Breast epithelium (tissue), 4 donors: ENCODE results near the gene CYP46A1. TPM values are rescaled to one million over a fixed set of nuclear protein-coding genes. Genes with fewer than 3 reads are reported as not detected.
A peak's percentile ranks its signal among the peaks of the same experiment; 100 is the strongest.

Experiments used
- DNase-seq, 2 donors: peaks; one replicate each; pipeline ENCODE4 v3.0.0-alpha.2; 2019; ENCODE audit warnings: low spot score in 2 of 2
- H3K27ac ChIP-seq, 2 donors: fragments of 200-600 bp; sonication (generic) in 1 of 2; one replicate each; pipeline ENCODE4 v1.5.1; 2016 to 2019; ENCODE audit warnings: mild to moderate bottlenecking in 1 of 2
- H3K27me3 ChIP-seq, 2 donors: fragments of 200-600 bp; sonication (generic) in 1 of 2; one replicate each; pipeline versions ENCODE4 v1.5.1 to v1.6.0; 2017 to 2019; ENCODE audit warnings: control low read depth in 1 of 2, mild to moderate bottlenecking in 1 of 2
- H3K36me3 ChIP-seq: fragments of 200-600 bp; one replicate; pipeline ENCODE4 v1.5.1; 2019
- H3K4me1 ChIP-seq, 2 donors: fragments of 200-600 bp; sonication (generic); one replicate each; pipeline ENCODE4 v1.5.1; 2016 to 2019; ENCODE audit warnings: control low read depth in 1 of 2
- H3K4me3 ChIP-seq, 3 donors: fragments of 200-600 bp; sonication (generic); 1 replicate in 2 of 3; 2 replicates in 1 of 3; pipeline ENCODE4 v1.5.1; 2016 to 2019; ENCODE audit warnings: mild to moderate bottlenecking in 3 of 3, moderate library complexity in 2 of 3
- H3K9me3 ChIP-seq, 2 donors: fragments of 200-600 bp; sonication (generic) in 1 of 2; one replicate each; pipeline ENCODE4 v1.5.1; 2016 to 2019; ENCODE audit warnings: control low read depth in 1 of 2
- POLR2A ChIP-seq: fragments of 450-650 bp; IDR thresholded peaks from one replicate; pipeline ENCODE4 v1.6.1; 2016; ENCODE audit warnings: antibody characterized with exemption, mild to moderate bottlenecking, moderate library complexity
- POLR2AphosphoS5 ChIP-seq, 3 donors: sonication (generic); formaldehyde crosslinking; IDR thresholded peaks; one replicate each; pipeline ENCODE4 v1.6.1; 2017; ENCODE audit warnings: antibody characterized with exemption in 3 of 3
- intact Hi-C: fragments of 100-400 bp; cut with DNase I; formaldehyde crosslinking; loops from one replicate; pipeline ENCODE4 v1.15.1; 2023; ENCODE audit warnings: low total_unique reads
- total RNA-seq, 3 donors: library from RNA; depleted of rRNA; stranded (reverse); fragments of >200 nt; gene quantifications; one replicate each; pipeline ENCODE4 v1.1.0, GENCODE V29; 2016
- TF ChIP-seq, protein P1 (sequence below), 3 donors: fragments of 450-650 bp; IDR thresholded peaks; one replicate each; pipeline ENCODE4 v1.5.1; 2016 to 2017; ENCODE audit warnings: antibody characterized with exemption in 3 of 3, mild to moderate bottlenecking in 3 of 3, moderate library complexity in 3 of 3

The CYP46A1 gene
- total RNA-seq, 3 donors from 2014 or later: 1.6 to 5.2 (median 2.6) TPM

DNA sequence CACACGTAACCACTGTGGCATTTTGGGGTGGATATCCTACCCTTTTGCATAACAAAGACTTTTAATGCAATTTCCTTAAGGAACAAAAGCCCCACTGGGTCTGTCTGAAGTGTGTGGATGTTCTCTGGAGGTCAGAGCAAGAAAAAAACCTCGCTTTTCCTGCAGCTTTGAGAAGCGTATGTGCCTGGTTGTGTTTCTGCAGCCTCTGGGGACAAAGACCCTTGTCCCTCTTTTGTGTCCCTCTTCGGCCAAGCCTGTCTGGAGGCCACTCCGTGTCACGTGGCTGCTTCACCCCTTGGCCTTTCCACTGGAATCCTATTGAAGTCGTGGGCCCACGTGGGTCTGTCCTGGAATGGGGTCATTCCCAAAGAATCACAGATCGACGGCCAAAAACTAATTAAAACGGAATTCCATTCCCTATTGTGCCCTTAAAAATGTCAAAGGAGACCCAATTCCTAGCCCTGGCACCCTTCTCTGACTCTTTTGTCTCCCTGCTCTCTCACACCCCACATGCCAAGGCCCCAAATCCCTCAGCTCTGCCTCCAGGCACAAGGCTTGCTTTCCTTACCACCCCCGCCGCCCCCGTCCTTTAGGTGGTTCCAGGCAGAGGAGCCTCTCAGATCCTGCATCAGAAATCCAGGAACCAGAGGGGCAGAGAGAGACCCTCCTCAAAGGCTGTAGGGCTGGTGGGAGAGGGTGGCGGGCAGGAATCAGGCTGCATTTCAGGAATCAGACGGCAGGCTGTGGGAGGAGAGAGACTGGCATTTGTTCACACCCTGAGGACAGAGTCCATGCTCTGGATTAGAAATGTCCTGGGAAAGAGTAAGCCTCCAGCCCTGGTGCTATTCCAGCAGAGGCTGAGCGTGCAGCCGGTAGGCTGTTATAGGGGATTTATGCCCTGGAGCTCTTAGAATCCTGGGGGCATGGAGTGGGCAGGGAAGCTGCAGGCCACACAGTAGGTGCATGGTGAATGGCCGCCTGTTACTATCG lies 12.6 kb upstream of the CYP46A1 start:
- peaks cover 0 to 18% of the 10 kb centered on the region in 2 donors for H3K4me1 ChIP-seq
- H3K36me3 ChIP-seq: no peaks in the 10 kb centered on the region
- no peak for TF ChIP-seq POLR2AphosphoS5 (IDR thresholded peaks at IDR 0.05)
- TF ChIP-seq, protein P1, sequence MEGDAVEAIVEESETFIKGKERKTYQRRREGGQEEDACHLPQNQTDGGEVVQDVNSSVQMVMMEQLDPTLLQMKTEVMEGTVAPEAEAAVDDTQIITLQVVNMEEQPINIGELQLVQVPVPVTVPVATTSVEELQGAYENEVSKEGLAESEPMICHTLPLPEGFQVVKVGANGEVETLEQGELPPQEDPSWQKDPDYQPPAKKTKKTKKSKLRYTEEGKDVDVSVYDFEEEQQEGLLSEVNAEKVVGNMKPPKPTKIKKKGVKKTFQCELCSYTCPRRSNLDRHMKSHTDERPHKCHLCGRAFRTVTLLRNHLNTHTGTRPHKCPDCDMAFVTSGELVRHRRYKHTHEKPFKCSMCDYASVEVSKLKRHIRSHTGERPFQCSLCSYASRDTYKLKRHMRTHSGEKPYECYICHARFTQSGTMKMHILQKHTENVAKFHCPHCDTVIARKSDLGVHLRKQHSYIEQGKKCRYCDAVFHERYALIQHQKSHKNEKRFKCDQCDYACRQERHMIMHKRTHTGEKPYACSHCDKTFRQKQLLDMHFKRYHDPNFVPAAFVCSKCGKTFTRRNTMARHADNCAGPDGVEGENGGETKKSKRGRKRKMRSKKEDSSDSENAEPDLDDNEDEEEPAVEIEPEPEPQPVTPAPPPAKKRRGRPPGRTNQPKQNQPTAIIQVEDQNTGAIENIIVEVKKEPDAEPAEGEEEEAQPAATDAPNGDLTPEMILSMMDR (IDR thresholded peaks at IDR 0.05): no peak
- TF ChIP-seq POLR2A: no peak
- peak overlapping the region; percentile 69 to 70 for H3K27ac ChIP-seq
- H3K4me3 ChIP-seq: no peak overlapping the region
- intact Hi-C loops: no loop called here
- H3K27me3 ChIP-seq: no peaks in the 10 kb centered on the region
- no peak for DNase-seq
- H3K9me3 ChIP-seq: no peaks in the 10 kb centered on the region

DNA sequence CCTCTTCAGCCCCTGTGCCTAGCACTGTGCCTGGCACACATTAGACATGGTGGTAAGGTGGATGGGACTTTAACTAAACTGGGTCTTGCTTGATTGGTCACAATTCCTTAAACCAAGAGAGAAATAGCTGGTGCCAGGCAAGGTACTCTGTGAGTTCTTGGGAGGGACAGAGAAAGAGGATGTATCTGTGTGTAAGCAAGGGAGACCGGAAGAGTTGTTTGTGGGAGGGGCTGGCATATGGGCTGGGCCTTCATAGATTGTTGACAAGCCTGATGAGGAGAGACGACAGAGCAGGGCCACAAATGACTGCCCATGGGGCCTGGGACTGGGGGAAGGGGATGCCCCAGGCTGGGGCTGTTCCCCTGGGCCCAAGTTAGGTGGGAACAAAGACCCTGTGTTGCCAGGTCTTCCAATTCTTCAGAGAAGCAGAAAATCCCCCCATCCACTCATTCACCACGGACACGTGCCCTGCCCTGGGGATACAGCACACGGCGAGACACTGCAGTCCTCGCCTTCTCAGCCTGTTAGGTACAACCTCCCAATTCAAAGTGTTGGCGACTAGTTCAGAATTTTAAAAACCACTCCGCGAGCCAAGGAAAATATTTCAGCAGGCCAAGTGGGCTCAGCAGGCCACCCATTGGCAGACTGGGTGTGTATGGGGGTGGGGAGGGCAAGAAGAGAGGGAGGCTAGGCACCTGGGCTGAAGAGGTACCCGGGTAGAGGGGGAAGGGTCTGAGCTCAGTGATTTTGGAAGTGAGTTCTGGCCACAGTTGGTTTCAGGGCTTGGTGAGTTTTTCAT lies 11.4 kb upstream of the CYP46A1 start:
- DNase-seq: no peak
- Histone ChIP-seq H3K4me3 (no peak overlapping the region), H3K9me3 (peaks cover 0 to 3% of the 10 kb centered on the region in 2 donors), H3K4me1 (peaks cover 0 to 18% of the 10 kb centered on the region in 2 donors), H3K27me3 (no peaks in the 10 kb centered on the region), H3K36me3 (no peaks in the 10 kb centered on the region), H3K27ac (peak overlapping the region; percentile 69 to 70)
- intact Hi-C loops: no loop called here
- TF ChIP-seq, protein P1 (IDR thresholded peaks at IDR 0.05): no peak
- TF ChIP-seq POLR2AphosphoS5 (IDR thresholded peaks at IDR 0.05): no peak
- TF ChIP-seq POLR2A: no peak

DNA sequence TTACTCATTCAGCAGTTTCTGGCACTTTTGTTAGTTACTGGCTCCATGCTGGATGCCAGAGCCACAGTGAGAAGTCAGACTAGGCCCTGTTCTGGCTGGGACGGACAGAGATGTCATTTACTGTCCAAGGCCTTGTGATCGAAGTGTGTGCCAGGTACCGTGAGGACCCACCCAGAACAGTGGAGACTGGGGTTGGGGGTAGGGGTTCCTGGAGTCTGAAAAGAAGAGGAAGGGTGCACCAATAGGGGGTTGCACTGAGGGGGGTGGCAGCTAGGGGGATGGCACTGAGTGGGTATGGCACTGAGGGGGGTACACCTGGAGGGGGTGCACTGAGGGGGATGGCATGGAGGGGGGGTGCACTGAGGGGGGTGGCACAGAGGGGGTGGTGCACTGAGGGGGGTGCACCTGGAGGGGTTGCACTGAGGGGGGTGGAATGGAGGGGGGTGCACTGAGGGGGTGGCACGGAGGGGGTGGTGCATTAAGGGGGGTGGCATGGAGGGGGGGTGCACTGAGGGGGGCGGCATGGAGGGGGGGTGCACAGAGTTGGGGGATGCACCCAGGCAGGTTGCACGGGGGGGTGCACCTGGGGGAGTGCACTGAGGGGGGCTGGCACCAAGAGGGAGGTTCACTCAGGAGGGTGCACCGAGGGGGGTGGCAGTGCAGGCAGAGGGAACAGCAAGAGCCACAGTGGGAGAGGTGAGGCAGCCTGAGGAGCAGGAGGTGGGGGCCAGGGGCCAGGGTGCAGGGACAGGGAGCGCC lies 10.6 kb upstream of the CYP46A1 start:
- H3K36me3 ChIP-seq: no peaks in the 10 kb centered on the region
- peaks cover 0 to 7% of the 10 kb centered on the region in 2 donors for H3K9me3 ChIP-seq
- peaks cover 0 to 18% of the 10 kb centered on the region in 2 donors for H3K4me1 ChIP-seq
- no peaks in the 10 kb centered on the region for H3K27me3 ChIP-seq
- intact Hi-C loops: no loop called here
- no peak overlapping the region for H3K4me3 ChIP-seq
- DNase-seq: no peak
- TF ChIP-seq, protein P1 (IDR thresholded peaks at IDR 0.05): no peak
- TF ChIP-seq POLR2AphosphoS5 (IDR thresholded peaks at IDR 0.05) (no peak), POLR2A (no peak)
- H3K27ac ChIP-seq: peak overlapping the region; percentile 69 to 70

DNA sequence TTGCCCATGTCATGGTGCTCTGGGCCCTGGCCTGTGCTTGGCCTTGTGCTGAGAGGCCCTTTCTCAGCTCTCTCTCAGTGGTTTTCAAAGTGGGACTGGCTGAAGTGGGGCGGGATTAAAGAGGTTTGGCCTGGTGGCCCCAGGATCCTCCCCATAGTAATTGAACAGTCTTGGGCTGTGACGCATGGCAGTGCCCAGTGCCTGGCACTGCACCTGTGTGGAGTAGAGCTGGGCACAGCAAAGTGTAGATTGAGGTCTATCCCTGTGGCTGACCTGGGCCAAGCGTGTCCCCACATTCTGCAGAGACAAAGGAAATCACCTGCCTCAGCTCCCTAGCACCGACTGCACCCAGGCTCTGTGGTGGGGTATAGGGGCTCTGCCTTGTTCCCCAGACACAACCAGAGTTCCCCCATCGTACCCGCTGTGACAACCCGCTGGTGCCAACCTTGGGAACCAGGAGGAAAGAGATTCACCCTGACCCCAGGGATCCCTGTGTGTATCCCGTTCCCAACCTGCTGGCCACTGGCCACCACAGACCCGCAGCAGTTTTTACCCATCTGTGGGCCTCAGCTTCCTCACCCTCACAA lies 9.9 kb upstream of the CYP46A1 start:
- TF ChIP-seq POLR2AphosphoS5 (IDR thresholded peaks at IDR 0.05): no peak
- no peak for TF ChIP-seq POLR2A
- TF ChIP-seq, protein P1 (IDR thresholded peaks at IDR 0.05): no peak
- Histone ChIP-seq H3K4me3 (no peak overlapping the region), H3K27me3 (no peaks in the 10 kb centered on the region), H3K36me3 (no peaks in the 10 kb centered on the region), H3K9me3 (peaks cover 0 to 7% of the 10 kb centered on the region in 2 donors), H3K4me1 (peaks cover 0 to 18% of the 10 kb centered on the region in 2 donors), H3K27ac (no peak overlapping the region)
- intact Hi-C loops: no loop called here
- DNase-seq: no peak
